Mucosa of stomach (tissue), 1 donor: ENCODE measurements around the gene NVL.

ENCODE experiments used
- H3K27me3 ChIP-seq: one replicate; pipeline ENCODE4 v1.7.0; 2013; ENCODE audit warnings: mild to moderate bottlenecking, low read length; ENCODE audit not compliant: control insufficient read depth, insufficient read depth
- H3K36me3 ChIP-seq: one replicate; pipeline ENCODE4 v1.7.0; 2013; ENCODE audit warnings: low read length; ENCODE audit not compliant: control insufficient read depth, insufficient read depth
- H3K4me1 ChIP-seq: one replicate; pipeline ENCODE4 v1.7.0; 2013; ENCODE audit warnings: mild to moderate bottlenecking, low read length; ENCODE audit not compliant: control insufficient read depth, insufficient read depth
- H3K4me3 ChIP-seq: one replicate; pipeline ENCODE4 v1.7.0; 2013; ENCODE audit warnings: low read length
- H3K9ac ChIP-seq: one replicate; pipeline ENCODE4 v1.7.0; 2013; ENCODE audit warnings: mild to moderate bottlenecking, low read length, moderate library complexity
- H3K9me3 ChIP-seq: one replicate; pipeline ENCODE4 v1.7.0; 2013; ENCODE audit warnings: mild to moderate bottlenecking, low read length, moderate library complexity; ENCODE audit not compliant: control insufficient read depth
- donor health status: Pancreatic carcinoma.

The NVL gene

DNA sequence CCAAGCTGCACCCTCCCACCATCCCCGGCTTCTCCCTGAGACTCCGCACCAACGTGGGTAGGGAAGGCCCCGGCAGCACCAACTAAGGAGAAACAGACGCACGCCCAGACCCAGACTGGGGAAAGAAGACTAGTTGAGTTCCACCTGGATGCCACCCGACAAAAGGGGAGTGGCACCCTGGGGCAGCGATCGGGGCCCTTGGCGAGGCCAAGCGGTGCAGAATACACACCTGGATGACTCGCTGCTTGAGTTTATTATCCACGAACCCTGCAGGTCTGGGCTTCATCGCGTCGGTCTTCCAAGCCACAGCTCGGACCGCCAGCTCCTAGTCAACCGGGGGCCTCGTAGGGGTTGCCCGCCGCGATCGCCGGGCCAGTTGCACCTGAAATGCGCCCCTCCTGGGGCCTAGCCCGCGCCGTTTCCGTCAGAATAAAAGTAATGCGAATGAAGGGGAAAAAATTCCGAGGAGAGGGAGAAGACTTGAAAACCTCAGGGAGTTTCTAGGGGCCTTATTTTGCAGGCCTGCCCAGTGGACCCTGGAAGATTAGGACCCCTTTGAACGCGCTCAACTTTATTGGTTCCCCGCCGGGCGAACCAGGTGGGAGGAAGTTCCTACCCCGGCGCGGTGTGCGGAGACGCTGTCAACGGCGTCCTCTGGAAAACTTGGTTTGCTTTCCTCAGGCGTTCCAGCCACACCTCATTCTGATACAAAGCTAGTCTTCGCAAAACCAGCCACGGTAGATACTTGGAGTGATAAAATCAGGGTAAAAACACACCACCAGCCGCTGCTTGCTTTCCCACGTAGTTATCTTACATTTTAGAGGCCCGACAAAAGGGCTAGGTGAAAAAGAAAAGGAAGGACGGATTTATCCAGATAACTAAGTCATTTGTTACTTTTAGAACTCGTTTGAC lies at the start of gene NVL:
Gene NVL, minus strand, starts transcription at position 331 of the 912 bp plus-strand sequence. Its CDS starts 45 bp downstream, at position 286.
- H3K9ac ChIP-seq = peak within 1 kb of the TSS; percentile 88
- H3K4me1 ChIP-seq = peaks cover 6% of the 10 kb centered on the region
- H3K9me3 ChIP-seq = no peaks in the 10 kb centered on the region
- H3K36me3 ChIP-seq = no peaks in the 10 kb centered on the region
- no peaks in the 10 kb centered on the region for H3K27me3 ChIP-seq
- H3K4me3 ChIP-seq = peak within 1 kb of the TSS; percentile 61

- Histone ChIP-seq H3K9ac (no peak overlapping the region), H3K4me1 (no peaks in the 10 kb centered on the region), H3K36me3 (peaks cover 5% of the 10 kb centered on the region), H3K4me3 (no peak overlapping the region), H3K9me3 (no peaks in the 10 kb centered on the region), H3K27me3 (no peaks in the 10 kb centered on the region)
Observed at GRCh38 chr1:224378855-224379631, 49.1 kb upstream of the NVL start.

GRCh38 chr1:224377676-224378006 lies 47.7 kb upstream of the NVL start:
- H3K4me1 ChIP-seq = no peaks in the 10 kb centered on the region
- H3K9ac ChIP-seq = no peak overlapping the region
- H3K4me3 ChIP-seq = no peak overlapping the region
- no peaks in the 10 kb centered on the region for H3K9me3 ChIP-seq
- no peaks in the 10 kb centered on the region for H3K27me3 ChIP-seq
- peaks cover 5% of the 10 kb centered on the region for H3K36me3 ChIP-seq

DNA sequence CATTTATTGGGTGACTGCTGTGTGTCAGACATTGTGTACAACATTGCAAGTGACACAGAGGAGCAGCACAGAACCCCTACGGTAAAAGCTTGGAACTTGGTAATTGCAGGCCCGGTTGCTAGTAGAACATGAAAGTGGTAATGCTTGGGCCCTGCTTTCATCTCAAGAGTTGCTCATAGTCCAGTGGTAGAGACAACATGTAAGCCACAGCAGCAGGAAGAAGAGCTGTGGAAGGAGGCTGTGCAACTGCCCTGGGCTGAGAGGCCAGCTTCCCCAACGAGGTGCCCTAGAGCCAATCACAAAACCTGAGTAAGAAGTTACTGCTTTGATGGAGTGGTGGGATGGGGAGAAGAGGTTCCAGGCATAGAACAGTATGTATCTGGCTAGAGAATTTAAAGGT lies 45.1 kb upstream of the NVL start:
- peaks cover 5% of the 10 kb centered on the region for H3K36me3 ChIP-seq
- H3K4me3 ChIP-seq = no peak overlapping the region
- H3K9ac ChIP-seq = no peak overlapping the region
- H3K9me3 ChIP-seq = no peaks in the 10 kb centered on the region
- no peaks in the 10 kb centered on the region for H3K27me3 ChIP-seq
- H3K4me1 ChIP-seq = no peaks in the 10 kb centered on the region

DNA sequence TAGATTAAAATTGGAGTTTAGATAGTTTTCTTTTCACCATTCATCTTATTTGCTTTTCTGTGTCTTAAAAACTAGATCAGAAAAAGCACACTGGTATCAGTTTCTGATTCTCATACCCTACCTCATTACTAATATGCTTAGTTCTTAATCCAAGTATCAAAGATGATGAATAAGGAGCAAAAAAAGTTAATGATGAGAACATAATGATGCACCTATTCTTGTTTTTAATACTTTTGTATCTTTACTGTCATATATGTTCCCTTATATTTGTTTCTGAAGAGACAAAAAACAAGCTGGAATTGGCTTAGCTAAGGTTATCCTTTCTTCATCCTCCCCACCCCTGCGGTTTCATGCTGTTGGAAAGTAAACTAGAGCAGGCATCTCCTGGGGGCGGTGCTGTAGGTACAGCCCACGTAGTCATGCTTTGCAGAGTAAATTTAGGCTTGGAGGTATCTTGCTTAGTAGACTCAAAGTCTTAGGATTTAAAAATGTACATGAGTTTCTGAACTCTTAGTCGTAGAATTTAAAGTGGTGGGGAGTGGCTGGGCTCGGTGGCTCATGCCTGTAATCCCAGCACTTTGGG lies 43.1 kb upstream of the NVL start:
- Histone ChIP-seq H3K4me3 (no peak overlapping the region), H3K27me3 (no peaks in the 10 kb centered on the region), H3K36me3 (no peaks in the 10 kb centered on the region)

DNA sequence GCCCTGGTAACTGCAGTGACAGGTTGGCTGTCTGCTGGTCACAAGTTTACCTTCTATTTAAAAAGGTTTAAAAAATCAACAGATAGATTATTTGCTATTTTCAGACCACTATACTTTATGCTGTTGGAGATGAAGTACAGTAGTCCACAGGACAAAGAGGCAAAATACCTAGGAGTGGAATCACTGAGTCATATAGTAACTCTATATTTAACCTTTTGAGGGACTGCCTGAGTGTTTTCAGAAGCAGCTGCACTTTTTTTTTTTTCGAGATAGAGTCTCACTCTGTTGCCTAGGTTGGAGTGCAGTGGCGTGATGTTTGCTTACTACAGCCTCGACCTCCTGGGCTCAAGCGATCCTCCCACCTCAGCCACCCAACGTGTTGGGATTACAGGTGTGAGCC lies 38.4 kb upstream of the NVL start:
- H3K9ac ChIP-seq = no peak overlapping the region
- H3K27me3 ChIP-seq = no peaks in the 10 kb centered on the region
- H3K9me3 ChIP-seq = no peaks in the 10 kb centered on the region
- peaks cover 8% of the 10 kb centered on the region for H3K36me3 ChIP-seq
- no peak overlapping the region for H3K4me3 ChIP-seq
- no peaks in the 10 kb centered on the region for H3K4me1 ChIP-seq

More for the DNA sequence above, 43.1 kb upstream of the NVL start:
- H3K9me3 ChIP-seq = no peaks in the 10 kb centered on the region
- H3K4me1 ChIP-seq = no peaks in the 10 kb centered on the region
- H3K9ac ChIP-seq = no peak overlapping the region

DNA sequence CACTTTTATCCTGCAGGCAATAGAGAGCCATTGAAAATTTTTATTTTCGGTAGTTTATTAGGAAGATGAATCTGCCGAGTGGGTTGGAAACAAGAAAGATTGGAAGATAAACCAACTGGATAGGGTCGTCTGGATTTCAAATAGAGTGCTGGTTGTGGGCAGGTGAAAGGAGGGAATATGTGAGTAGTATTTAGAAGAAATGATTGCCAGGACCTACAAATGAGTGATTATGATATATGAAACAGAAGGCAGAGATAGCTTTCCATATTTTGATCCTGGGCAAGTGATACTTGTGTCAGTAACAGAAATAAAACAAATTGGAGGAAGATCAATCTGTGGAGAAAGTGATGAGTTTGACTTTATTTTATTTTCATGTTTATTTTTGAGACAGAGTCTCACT lies 29.2 kb upstream of the NVL start:
- no peaks in the 10 kb centered on the region for H3K27me3 ChIP-seq
- H3K4me1 ChIP-seq = peaks cover 16% of the 10 kb centered on the region
- no peaks in the 10 kb centered on the region for H3K9me3 ChIP-seq
- no peak overlapping the region for H3K4me3 ChIP-seq
- no peaks in the 10 kb centered on the region for H3K36me3 ChIP-seq
- H3K9ac ChIP-seq = no peak overlapping the region

DNA sequence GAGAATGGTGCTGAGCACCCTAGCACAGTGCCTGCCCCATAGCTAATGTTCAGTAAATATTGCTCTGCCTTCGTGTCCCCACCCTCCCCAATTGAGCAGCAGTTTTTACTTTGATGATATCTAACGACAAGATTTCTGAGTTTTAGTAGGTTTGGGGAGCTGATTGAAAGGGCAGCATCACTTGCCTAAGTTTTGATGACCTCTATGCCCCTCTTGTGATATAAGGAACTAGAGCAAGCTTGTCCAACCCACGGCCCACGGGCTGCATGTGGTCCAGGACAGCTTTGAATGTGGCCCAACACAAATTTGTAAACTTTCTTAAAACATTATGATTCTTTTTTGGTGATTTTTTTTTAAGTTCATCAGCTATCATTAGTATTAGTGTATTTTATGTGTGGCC lies 28.3 kb upstream of the NVL start:
- Histone ChIP-seq H3K27me3 (no peaks in the 10 kb centered on the region), H3K4me3 (peak overlapping the region; percentile 4), H3K4me1 (peaks cover 16% of the 10 kb centered on the region), H3K9ac (peak overlapping the region; percentile 82), H3K9me3 (no peaks in the 10 kb centered on the region), H3K36me3 (no peaks in the 10 kb centered on the region)

GRCh38 chr1:224357626-224358124 lies 27.7 kb upstream of the NVL start:
- peaks cover 16% of the 10 kb centered on the region for H3K4me1 ChIP-seq
- H3K9me3 ChIP-seq = no peaks in the 10 kb centered on the region
- peak overlapping the region; percentile 56 for H3K4me3 ChIP-seq
- H3K27me3 ChIP-seq = no peaks in the 10 kb centered on the region
- peak overlapping the region; percentile 82 for H3K9ac ChIP-seq
- H3K36me3 ChIP-seq = no peaks in the 10 kb centered on the region

GRCh38 chr1:224356685-224357625 lies 27.0 kb upstream of the NVL start, which contains the start of gene CNIH4:
Gene CNIH4, plus strand, starts transcription at chr1:224356879. Its CDS starts 46 bp downstream, at chr1:224356925.
- Histone ChIP-seq H3K36me3 (no peaks in the 10 kb centered on the region), H3K4me3 (peak within 1 kb of the TSS; percentile 56), H3K9me3 (no peaks in the 10 kb centered on the region), H3K27me3 (no peaks in the 10 kb centered on the region), H3K9ac (peak within 1 kb of the TSS; percentile 82), H3K4me1 (peaks cover 16% of the 10 kb centered on the region)
